Endothelial cell of umbilical vein (primary cell): Measurements from ENCODE around the gene CPSF3. TPM values are rescaled to one million over a fixed set of nuclear protein-coding genes. Genes with fewer than 3 reads are reported as not detected.

ENCODE experiments used
- BruUV-seq: library from RNA; stranded (reverse); fragments of 400-500 nt; replicated peaks from 2 replicates; lab custom pipeline; 2021; lab: Mats Ljungman, UMichigan
- CTCF ChIA-PET: fragments of 300-600, 350-600 bp; sonication (Branson Sonifier 250); formaldehyde crosslinking; loops from one replicate; lab custom pipeline; 2021; ENCODE audit warnings: antibody characterized with exemption, inconsistent platforms; lab: Charles Lee
- POLR2A ChIA-PET: fragments of 300-600, 350-600 bp; sonication (Branson Sonifier 250); formaldehyde crosslinking; loops from one replicate; lab custom pipeline; 2021; ENCODE audit warnings: antibody characterized with exemption, inconsistent platforms; lab: Charles Lee
- DNase-seq: peaks from one replicate; pipeline ENCODE4 v3.0.0-alpha.2; 2011; ENCODE audit warnings: low read depth, low spot score
- FAIRE-seq: peaks from 2 replicates; lab custom pipeline; 2011; peaks lifted over from hg19 to GRCh38; lab: Jason Lieb, UNC
- H2AFZ ChIP-seq: 2 replicates; pipeline ENCODE4 v1.6.0; 2012; ENCODE audit warnings: low read depth, low read length, control low read depth, inconsistent platforms
- H3K27ac ChIP-seq: 2 replicates; pipeline ENCODE4 v1.5.1; 2011; ENCODE audit warnings: low read depth, mild to moderate bottlenecking, control low read depth, low read length, moderate library complexity; ENCODE audit not compliant: insufficient read depth
- H3K27me3 ChIP-seq, 2 experiments: 2 replicates each; pipeline versions ENCODE4 v1.6.0 to v1.6.1; 2011; ENCODE audit warnings: low read length in 2 of 2, mixed read lengths in 1 of 2; ENCODE audit not compliant: control insufficient read depth in 2 of 2, insufficient read depth in 2 of 2
- H3K36me3 ChIP-seq, 2 experiments: 2 replicates in 1 of 2; 3 replicates in 1 of 2; pipeline ENCODE4 v1.5.1; 2011; ENCODE audit warnings: low read length in 2 of 2, mild to moderate bottlenecking in 1 of 2, moderate library complexity in 1 of 2; ENCODE audit not compliant: control insufficient read depth in 2 of 2, insufficient read depth in 2 of 2; ENCODE audit errors: extremely low read depth in 1 of 2
- H3K4me1 ChIP-seq: 3 replicates; pipeline ENCODE4 v1.5.1; 2011; ENCODE audit warnings: mild to moderate bottlenecking, low read length; ENCODE audit not compliant: control insufficient read depth, insufficient read depth; ENCODE audit errors: extremely low read depth
- H3K4me2 ChIP-seq: 2 replicates; pipeline ENCODE4 v1.6.1; 2011; ENCODE audit warnings: low read length, control low read depth, mixed read lengths; ENCODE audit not compliant: insufficient read depth
- H3K4me3 ChIP-seq, 3 experiments: fragments of 200-600 bp in 1 of 3; sonication (generic), shearing (Covaris generic) in 1 of 3; replicated peaks in 1 of 3; 2 replicates each; pipeline ENCODE4 v1.5.1; 2011 to 2016; ENCODE audit warnings: control low read depth in 3 of 3, low read length in 3 of 3, mild to moderate bottlenecking in 2 of 3, inconsistent platforms in 1 of 3, low read depth in 1 of 3, moderate library complexity in 1 of 3; ENCODE audit not compliant: insufficient read depth in 1 of 3
- H3K79me2 ChIP-seq: 2 replicates; pipeline ENCODE4 v1.6.0; 2012; ENCODE audit warnings: low read length, inconsistent platforms; ENCODE audit not compliant: control insufficient read depth, insufficient read depth
- H3K9ac ChIP-seq: replicated peaks from 2 replicates; pipeline ENCODE3; 2011; ENCODE audit warnings: low read length, control low read depth; ENCODE audit not compliant: insufficient read depth; ENCODE audit errors: extremely low read depth
- H3K9me1 ChIP-seq: replicated peaks from 3 replicates; pipeline ENCODE4 v1.6.0; 2011; ENCODE audit warnings: mild to moderate bottlenecking, low read length; ENCODE audit not compliant: control insufficient read depth, insufficient read depth; ENCODE audit errors: extremely low read depth
- H3K9me3 ChIP-seq: replicated peaks from 2 replicates; pipeline ENCODE4 v1.5.1; 2012; ENCODE audit warnings: low read length, inconsistent platforms; ENCODE audit not compliant: control insufficient read depth, insufficient read depth
- H4K20me1 ChIP-seq: replicated peaks from 2 replicates; pipeline ENCODE3; 2011; ENCODE audit warnings: mild to moderate bottlenecking, low read length; ENCODE audit not compliant: control insufficient read depth, insufficient read depth; ENCODE audit errors: extremely low read depth
- CTCF ChIP-seq, 2 donors: IDR thresholded peaks; 1 replicate in 1 of 2; 2 replicates in 1 of 2; pipeline ENCODE4 v1.5.1; 2011; ENCODE audit warnings: low read length in 2 of 2, mild to moderate bottlenecking in 2 of 2, moderate library complexity in 2 of 2, control low read depth in 1 of 2, inconsistent platforms in 1 of 2, low read depth in 1 of 2; ENCODE audit not compliant: insufficient read depth in 1 of 2; ENCODE audit errors: extremely low read depth in 1 of 2
- EZH2 ChIP-seq: IDR thresholded peaks from 2 replicates; pipeline ENCODE4 v1.6.1; 2012; ENCODE audit warnings: borderline replicate concordance, low read depth, mild to moderate bottlenecking, moderate library complexity, low read length, inconsistent platforms; ENCODE audit not compliant: severe bottlenecking
- FOS ChIP-seq: IDR thresholded peaks from 2 replicates; pipeline ENCODE4 v1.6.1; 2011; ENCODE audit warnings: mild to moderate bottlenecking, low read length, moderate library complexity, borderline replicate concordance; ENCODE audit not compliant: insufficient read depth
- GATA2 ChIP-seq: IDR thresholded peaks from 2 replicates; pipeline ENCODE4 v1.7.0; 2011; ENCODE audit warnings: low read depth, mild to moderate bottlenecking, moderate library complexity, mixed read lengths, low read length; ENCODE audit not compliant: insufficient read length, insufficient read depth
- JUN ChIP-seq: IDR thresholded peaks from 2 replicates; pipeline ENCODE4 v1.6.1; 2011; ENCODE audit warnings: borderline replicate concordance, low read depth; ENCODE audit not compliant: insufficient read length, insufficient read depth
- MYC ChIP-seq: IDR thresholded peaks from one replicate; pipeline ENCODE4 v1.6.1; 2011; ENCODE audit warnings: mild to moderate bottlenecking, low read depth, low read length
- POLR2A ChIP-seq: IDR thresholded peaks from 2 replicates; pipeline ENCODE4 v1.6.1; 2012; ENCODE audit warnings: low read depth, mild to moderate bottlenecking, control low read depth, low read length
- POLR2AphosphoS5 ChIP-seq: IDR thresholded peaks from 2 replicates; pipeline ENCODE4 v1.6.1; 2012; ENCODE audit warnings: low read depth, mild to moderate bottlenecking, control low read depth, low read length, moderate library complexity; ENCODE audit not compliant: insufficient read depth
- dilution Hi-C: fragments of 300-500 bp; cut with MboI; formaldehyde crosslinking; loops from one replicate; pipeline ENCODE4 v1.15.0; 2019; ENCODE audit warnings: low sequenced_read_pairs; ENCODE audit not compliant: extremely low pct_ligation_motif_present
- intact Hi-C: fragments of 100-400 bp; cut with micrococcal nuclease; formaldehyde crosslinking; loops from one replicate; pipeline ENCODE4 v1.10.0; 2022
- polyA plus RNA-seq, 4 experiments: library from polyadenylated mRNA; depleted of rRNA in 3 of 4; stranded (reverse) in 3 of 4; unstranded in 1 of 4; fragments of >200 nt; gene quantifications; 2 replicates each; pipeline versions ENCODE4 v1.2.1 to v1.2.3, GENCODE V29; 2011 to 2012; ENCODE audit warnings: missing spikeins in 1 of 4
- total RNA-seq: library from RNA; stranded (reverse); gene quantifications from 2 replicates; pipeline ENCODE4 v1.2.3, GENCODE V29; 2021
- TF ChIP-seq, protein P1 (sequence below): IDR thresholded peaks from 2 replicates; pipeline ENCODE4 v1.6.1; 2011; ENCODE audit not compliant: insufficient read depth, insufficient read length

CPSF3 gene
- total and polyA plus RNA-seq, 2 donors (not counting 3 experiments of a cell fraction or from before 2014, with no cell fraction given): 13.7 to 35.6 TPM

DNA sequence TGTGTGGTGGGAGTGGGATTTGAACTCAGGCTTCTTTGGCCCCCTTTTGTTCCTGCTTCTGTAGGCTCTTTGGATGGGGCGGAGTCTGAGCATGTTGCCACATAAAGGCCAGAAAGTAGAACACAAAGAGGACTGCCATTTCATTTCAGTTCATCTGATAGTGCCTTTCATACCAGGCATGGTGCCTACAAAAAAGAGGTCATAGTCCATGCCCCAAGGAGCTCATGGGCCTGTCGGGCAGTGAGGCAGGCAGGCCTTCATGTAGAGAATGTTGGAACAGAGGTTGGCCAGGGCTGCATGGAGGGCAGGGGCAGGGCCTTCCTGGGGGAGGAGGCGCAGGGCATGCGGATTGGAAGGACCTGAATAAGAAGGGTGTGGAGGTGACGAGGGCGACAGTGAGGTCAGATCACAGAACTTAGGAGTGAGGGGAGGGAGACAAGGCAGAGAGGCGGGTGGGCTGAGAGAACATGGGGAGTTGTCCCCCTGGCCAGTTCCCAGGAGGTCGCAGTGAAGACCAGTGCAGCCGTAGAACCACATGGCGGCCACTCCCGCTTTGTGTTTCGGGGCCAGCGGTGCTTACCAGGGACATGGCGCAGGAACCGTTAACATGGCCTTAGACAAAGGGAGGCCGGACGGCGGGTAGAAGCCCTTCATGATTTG is 49.3 kb upstream of the CPSF3 start:
- POLR2A ChIA-PET: no interaction called here

More for the DNA sequence above, 49.3 kb upstream of the CPSF3 start:
- FAIRE-seq (no peak), DNase-seq (no peak)
- dilution Hi-C loops (loop anchor here (25.0 kb wide), 1 partner anchor 212 kb away; no protein-coding TSS in a partner anchor), intact Hi-C loops (no loop called here)
- Histone ChIP-seq H3K27me3 (no peaks in the 10 kb centered on the region), H3K4me2 (no peak overlapping the region), H3K9ac (no peak overlapping the region), H3K4me1 (peaks cover 12% of the 10 kb centered on the region), H3K27ac (no peak overlapping the region), H2AFZ (no peak overlapping the region), H4K20me1 (no peaks in the 10 kb centered on the region), H3K4me3 (no peak overlapping the region), H3K79me2 (no peaks in the 10 kb centered on the region), H3K9me3 (no peaks in the 10 kb centered on the region), H3K36me3 (peaks cover 14 to 37% of the 10 kb centered on the region in 2 experiments), H3K9me1 (no peaks in the 10 kb centered on the region)
- BruUV-seq: no TSS peak
- CTCF ChIA-PET: no interaction called here
- TF ChIP-seq POLR2AphosphoS5: no peak
- TF ChIP-seq MYC: no peak
- no peak for TF ChIP-seq FOS
- TF ChIP-seq JUN: no peak
- TF ChIP-seq, protein P1, sequence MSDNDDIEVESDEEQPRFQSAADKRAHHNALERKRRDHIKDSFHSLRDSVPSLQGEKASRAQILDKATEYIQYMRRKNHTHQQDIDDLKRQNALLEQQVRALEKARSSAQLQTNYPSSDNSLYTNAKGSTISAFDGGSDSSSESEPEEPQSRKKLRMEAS: no peak
- TF ChIP-seq EZH2: no peak
- no peak for TF ChIP-seq GATA2
- no peak for TF ChIP-seq CTCF (IDR thresholded peaks at IDR 0.05; ENCODE audit: extremely low read depth in 1 of 2, insufficient read depth in 1 of 2, low read depth in 1 of 2, low read length in 2 of 2)
- TF ChIP-seq POLR2A: no peak
